ENCODE results near the gene IL17RA. TPM values are rescaled to one million over a fixed set of nuclear protein-coding genes. Genes with fewer than 3 reads are reported as not detected.

IL17RA gene
- total RNA-seq, 1 experiment from 2014 or later, result 3.6 TPM

GRCh38 chr22:17158176-17158567 is 73.4 kb downstream of the IL17RA start:
- H3K4me3 ChIP-seq (ENCODE audit: insufficient read depth, low read depth, low read length), result peak overlapping the region; percentile 83
- DNase-seq, result no peak
- no peaks in the 10 kb centered on the region for H3K27me3 ChIP-seq (ENCODE audit: control insufficient read depth, insufficient read depth, low read length)
- H3K36me3 ChIP-seq (replicated peaks; ENCODE audit: control insufficient read depth, insufficient read depth, low read length), result no peaks in the 10 kb centered on the region; the same call in 1 of the 2 replicates

- H3K4me3 ChIP-seq (ENCODE audit: insufficient read depth, low read depth, low read length), result peak within 1 kb of the TSS; percentile 83
- no peaks in the 10 kb centered on the region; the same call in 1 of the 2 replicates for H3K36me3 ChIP-seq (replicated peaks; ENCODE audit: control insufficient read depth, insufficient read depth, low read length)
- peak; percentile 98 for DNase-seq
- no peaks in the 10 kb centered on the region for H3K27me3 ChIP-seq (ENCODE audit: control insufficient read depth, insufficient read depth, low read length)
Measured at GRCh38 chr22:17158568-17159503, 74.0 kb downstream of the IL17RA start, which contains the start of gene HDHD5. HDHD5 (minus strand) TSS chr22:17159277; CDS start chr22:17159251, 26 bp downstream.

GRCh38 chr22:17159504-17159951 is 74.7 kb downstream of the IL17RA start:
- H3K27me3 ChIP-seq (ENCODE audit: control insufficient read depth, insufficient read depth, low read length), result no peaks in the 10 kb centered on the region
- peak overlapping the region; percentile 83 for H3K4me3 ChIP-seq (ENCODE audit: insufficient read depth, low read depth, low read length)
- DNase-seq, result no peak
- H3K36me3 ChIP-seq (replicated peaks; ENCODE audit: control insufficient read depth, insufficient read depth, low read length), result no peaks in the 10 kb centered on the region; the same call in 1 of the 2 replicates

- no peak for DNase-seq
- no peaks in the 10 kb centered on the region for H3K27me3 ChIP-seq (ENCODE audit: control insufficient read depth, insufficient read depth, low read length)
- no peaks in the 10 kb centered on the region; the same call in 1 of the 2 replicates for H3K36me3 ChIP-seq (replicated peaks; ENCODE audit: control insufficient read depth, insufficient read depth, low read length)
- no peak overlapping the region for H3K4me3 ChIP-seq (ENCODE audit: insufficient read depth, low read depth, low read length)
Measured at GRCh38 chr22:17161991-17162390, 77.2 kb downstream of the IL17RA start.

- H3K4me3 ChIP-seq (ENCODE audit: insufficient read depth, low read depth, low read length), result no peak overlapping the region
Measured at GRCh38 chr22:17162731-17163130, 77.9 kb downstream of the IL17RA start.

DNA sequence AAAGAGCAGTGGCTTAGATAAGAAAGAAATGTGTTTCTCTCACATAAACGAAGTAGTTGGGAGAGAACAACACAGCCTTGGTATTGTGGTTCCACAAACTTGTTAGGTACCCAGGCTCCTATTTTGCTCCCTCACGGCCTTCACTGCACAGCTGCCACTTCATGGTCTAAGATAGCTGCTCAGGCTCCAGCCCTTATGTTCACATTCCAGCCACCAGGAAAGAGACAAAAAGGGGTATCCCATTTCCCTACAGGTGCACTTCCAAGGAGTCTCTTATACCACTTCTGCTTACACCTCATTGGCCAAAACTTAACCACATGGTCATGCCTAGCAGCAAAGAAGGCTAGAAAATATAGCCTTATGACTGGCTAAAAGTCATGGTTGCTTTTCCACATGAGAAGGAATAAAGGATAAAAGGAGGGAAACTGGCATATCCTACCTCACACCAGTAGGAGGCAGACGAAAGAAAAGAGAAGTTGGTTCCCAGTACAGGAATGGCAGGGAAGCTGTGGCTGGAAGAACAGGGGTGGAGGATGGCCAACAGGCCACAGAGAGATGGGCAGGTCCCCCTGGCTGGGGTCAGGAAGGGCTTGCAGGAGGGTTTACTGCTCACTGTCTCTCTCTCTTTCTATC is 79.7 kb downstream of the IL17RA start:
- H3K36me3 ChIP-seq (replicated peaks; ENCODE audit: control insufficient read depth, insufficient read depth, low read length), result no peaks in the 10 kb centered on the region
- DNase-seq, result peak; percentile 79
- no peaks in the 10 kb centered on the region for H3K27me3 ChIP-seq (ENCODE audit: control insufficient read depth, insufficient read depth, low read length)
- H3K4me3 ChIP-seq (ENCODE audit: insufficient read depth, low read depth, low read length), result no peak overlapping the region

More at GRCh38 chr22:17162731-17163130, 77.9 kb downstream of the IL17RA start:
- no peaks in the 10 kb centered on the region for H3K36me3 ChIP-seq (replicated peaks; ENCODE audit: control insufficient read depth, insufficient read depth, low read length)
- DNase-seq, result no peak
- no peaks in the 10 kb centered on the region for H3K27me3 ChIP-seq (ENCODE audit: control insufficient read depth, insufficient read depth, low read length)

Other genes starting within 250 kb of the IL17RA start
- gene GAB4, start 76.8 kb upstream of the IL17RA start, total RNA-seq (2014; rRNA removed; shearing (Covaris generic)), result 0.18 and 0.21 TPM in 2 replicates
- gene TMEM121B, start 36.4 kb downstream of the IL17RA start, total RNA-seq (2014; rRNA removed; shearing (Covaris generic)), result 2.2 and 2.3 TPM in 2 replicates
- gene HDHD5, start 74.3 kb downstream of the IL17RA start, total RNA-seq (2014; rRNA removed; shearing (Covaris generic)), result 127 and 142 TPM in 2 replicates
- gene ADA2, start 134.4 kb downstream of the IL17RA start, total RNA-seq (2014; rRNA removed; shearing (Covaris generic)), result 29.1 and 36.0 TPM in 2 replicates

Data from H7 (cell line).